Uterus (tissue), 2 donors: Measurements from ENCODE around the gene TM9SF3.

ENCODE experiments used
- POLR2A ChIP-seq, 2 donors: fragments of 450-650 bp; IDR thresholded peaks; one replicate each; pipeline ENCODE4 v1.6.1; 2016; ENCODE audit warnings: antibody characterized with exemption in 2 of 2, mild to moderate bottlenecking in 1 of 2, moderate library complexity in 1 of 2
- TF ChIP-seq, protein P1 (sequence below), 4 experiments: fragments of 200-600 bp in 2 of 4; fragments of 450-650 bp in 2 of 4; sonication (generic) in 2 of 4; IDR thresholded peaks; one replicate each; pipeline ENCODE4 v1.5.1; 2016 to 2019; ENCODE audit warnings: antibody characterized with exemption in 4 of 4, mild to moderate bottlenecking in 2 of 4, moderate library complexity in 1 of 4

DNA sequence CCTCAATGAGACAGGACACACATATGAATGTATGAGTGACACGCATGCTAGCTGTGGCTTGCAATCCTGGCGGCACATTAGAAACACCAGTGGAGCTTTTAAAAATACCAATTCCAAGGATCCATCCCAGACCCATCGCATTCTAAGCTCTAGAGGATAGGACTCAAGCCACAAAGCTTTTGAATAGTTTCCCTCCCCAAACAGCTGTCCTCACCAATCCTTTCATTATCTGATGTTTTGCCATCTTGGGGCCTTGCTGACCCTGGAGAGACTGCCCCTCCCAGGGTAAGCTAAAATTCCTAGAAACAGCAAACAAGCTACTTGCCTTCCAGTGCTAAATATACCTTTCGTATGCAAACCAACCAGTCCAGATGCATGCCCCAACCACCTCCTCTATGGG, 8.9 kb upstream of the TM9SF3 start:
- no peak for TF ChIP-seq POLR2A (IDR thresholded peaks at IDR 0.05)
- TF ChIP-seq, protein P1, sequence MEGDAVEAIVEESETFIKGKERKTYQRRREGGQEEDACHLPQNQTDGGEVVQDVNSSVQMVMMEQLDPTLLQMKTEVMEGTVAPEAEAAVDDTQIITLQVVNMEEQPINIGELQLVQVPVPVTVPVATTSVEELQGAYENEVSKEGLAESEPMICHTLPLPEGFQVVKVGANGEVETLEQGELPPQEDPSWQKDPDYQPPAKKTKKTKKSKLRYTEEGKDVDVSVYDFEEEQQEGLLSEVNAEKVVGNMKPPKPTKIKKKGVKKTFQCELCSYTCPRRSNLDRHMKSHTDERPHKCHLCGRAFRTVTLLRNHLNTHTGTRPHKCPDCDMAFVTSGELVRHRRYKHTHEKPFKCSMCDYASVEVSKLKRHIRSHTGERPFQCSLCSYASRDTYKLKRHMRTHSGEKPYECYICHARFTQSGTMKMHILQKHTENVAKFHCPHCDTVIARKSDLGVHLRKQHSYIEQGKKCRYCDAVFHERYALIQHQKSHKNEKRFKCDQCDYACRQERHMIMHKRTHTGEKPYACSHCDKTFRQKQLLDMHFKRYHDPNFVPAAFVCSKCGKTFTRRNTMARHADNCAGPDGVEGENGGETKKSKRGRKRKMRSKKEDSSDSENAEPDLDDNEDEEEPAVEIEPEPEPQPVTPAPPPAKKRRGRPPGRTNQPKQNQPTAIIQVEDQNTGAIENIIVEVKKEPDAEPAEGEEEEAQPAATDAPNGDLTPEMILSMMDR (IDR thresholded peaks at IDR 0.05), result no peak
